H1 (cell line): ENCODE results near the gene DMXL1. TPM values are rescaled to one million over a fixed set of nuclear protein-coding genes. Genes with fewer than 3 reads are reported as not detected.

ENCODE experiments used
- MAX ChIP-seq: IDR thresholded peaks from 2 replicates; pipeline ENCODE4 v1.6.1; 2012; ENCODE audit warnings: inconsistent platforms
- YY1 ChIP-seq: IDR thresholded peaks from 2 replicates; pipeline ENCODE4 v1.6.1; 2011; ENCODE audit warnings: low read depth, mild to moderate bottlenecking, low read length
- polyA plus RNA-seq, 7 experiments: library from polyadenylated mRNA; depleted of rRNA in 3 of 7; stranded (reverse) in 5 of 7; unstranded in 2 of 7; fragments of >200 nt in 5 of 7; fragments of 200-250 nt in 2 of 7; gene quantifications; 1 replicate in 5 of 7; 2 replicates in 1 of 7; 4 replicates in 1 of 7; pipeline versions ENCODE4 v1.2.1 to v1.2.3, GENCODE V29; 2011 to 2013; ENCODE audit warnings: missing spikeins in 2 of 7, mixed read lengths in 2 of 7
- total RNA-seq: library from RNA; stranded (reverse); fragmentation: NEBNext Ultra II Directional; extraction: Animal tissue kit (Norgen Biotek cat#: 25700); gene quantifications from 2 replicates; pipeline ENCODE4 v1.2.1, GENCODE V29; 2021
- TF ChIP-seq, protein P1 (sequence below), 3 experiments: IDR thresholded peaks; 1 replicate in 2 of 3; 2 replicates in 1 of 3; pipeline versions ENCODE4 v1.5.1 to v1.6.1; 2011; ENCODE audit warnings: low read length in 3 of 3, mild to moderate bottlenecking in 3 of 3, inconsistent platforms in 2 of 3, low read depth in 1 of 3, moderate library complexity in 1 of 3; ENCODE audit not compliant: insufficient read depth in 1 of 3; ENCODE audit errors: control extremely low read depth in 1 of 3

The DMXL1 gene
- total and polyA plus RNA-seq, 2 of the 8 experiments (the other 6 are each of a cell fraction or from before 2014, with no cell fraction given) = 10.1 to 43.9 TPM

DNA sequence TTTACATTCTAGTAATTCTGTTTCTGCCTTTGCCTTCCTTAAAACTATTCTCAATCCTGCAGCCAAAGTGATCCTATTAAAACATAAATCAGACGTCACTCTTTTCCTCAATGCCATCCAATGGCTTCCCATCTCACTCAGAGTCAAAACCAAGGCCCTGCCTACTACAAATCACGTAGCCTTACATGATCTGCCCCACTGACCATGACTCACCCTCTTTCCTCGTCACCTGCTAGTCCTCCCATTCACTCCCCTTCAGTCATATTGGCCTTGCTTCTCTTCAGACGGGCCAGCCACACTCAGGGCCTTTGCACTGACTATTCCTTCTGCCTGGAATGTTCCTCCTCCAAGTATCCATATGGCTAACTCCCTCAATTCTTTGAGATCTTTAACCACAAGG, 39.0 kb upstream of the DMXL1 start (continued):
- TF ChIP-seq, protein P1, sequence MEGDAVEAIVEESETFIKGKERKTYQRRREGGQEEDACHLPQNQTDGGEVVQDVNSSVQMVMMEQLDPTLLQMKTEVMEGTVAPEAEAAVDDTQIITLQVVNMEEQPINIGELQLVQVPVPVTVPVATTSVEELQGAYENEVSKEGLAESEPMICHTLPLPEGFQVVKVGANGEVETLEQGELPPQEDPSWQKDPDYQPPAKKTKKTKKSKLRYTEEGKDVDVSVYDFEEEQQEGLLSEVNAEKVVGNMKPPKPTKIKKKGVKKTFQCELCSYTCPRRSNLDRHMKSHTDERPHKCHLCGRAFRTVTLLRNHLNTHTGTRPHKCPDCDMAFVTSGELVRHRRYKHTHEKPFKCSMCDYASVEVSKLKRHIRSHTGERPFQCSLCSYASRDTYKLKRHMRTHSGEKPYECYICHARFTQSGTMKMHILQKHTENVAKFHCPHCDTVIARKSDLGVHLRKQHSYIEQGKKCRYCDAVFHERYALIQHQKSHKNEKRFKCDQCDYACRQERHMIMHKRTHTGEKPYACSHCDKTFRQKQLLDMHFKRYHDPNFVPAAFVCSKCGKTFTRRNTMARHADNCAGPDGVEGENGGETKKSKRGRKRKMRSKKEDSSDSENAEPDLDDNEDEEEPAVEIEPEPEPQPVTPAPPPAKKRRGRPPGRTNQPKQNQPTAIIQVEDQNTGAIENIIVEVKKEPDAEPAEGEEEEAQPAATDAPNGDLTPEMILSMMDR (IDR thresholded peaks at IDR 0.05; ENCODE audit: control extremely low read depth in 1 of 3, insufficient read depth in 1 of 3, low read depth in 1 of 3, low read length in 3 of 3) = no peak
- TF ChIP-seq MAX (no peak), YY1 (no peak)
